Glutamatergic neuron (in vitro differentiated cells): ENCODE measurements around the gene SLC15A3. TPM values are rescaled to one million over a fixed set of nuclear protein-coding genes. Genes with fewer than 3 reads are reported as not detected.
A peak's percentile ranks its signal among the peaks of the same experiment; 100 is the strongest.
"Not testable (repeated sequence)": the region's sequence is repeated elsewhere in the genome, so short reads cannot be mapped to it uniquely, and the experiment has no call there.

Experiments
- DNase-seq: peaks from one replicate; pipeline ENCODE4 v3.0.0; 2022
- H3K27ac Mint-ChIP-seq: one replicate; pipeline ENCODE4 v1.8.0; 2020; ENCODE audit warnings: mild to moderate bottlenecking, mixed read lengths, inconsistent platforms; ENCODE audit not compliant: unreplicated experiment
- H3K27me3 Mint-ChIP-seq: one replicate; pipeline ENCODE4 v1.8.0; 2020; ENCODE audit warnings: mild to moderate bottlenecking, moderate library complexity, mixed read lengths, inconsistent platforms; ENCODE audit not compliant: unreplicated experiment
- H3K36me3 Mint-ChIP-seq: one replicate; pipeline ENCODE4 v1.8.0; 2020; ENCODE audit warnings: mild to moderate bottlenecking, mixed read lengths, inconsistent platforms; ENCODE audit not compliant: unreplicated experiment
- H3K4me1 Mint-ChIP-seq: one replicate; pipeline ENCODE4 v1.8.0; 2020; ENCODE audit warnings: mild to moderate bottlenecking, low read depth, mixed read lengths, inconsistent platforms; ENCODE audit not compliant: unreplicated experiment
- H3K4me3 Mint-ChIP-seq: one replicate; pipeline ENCODE4 v1.8.0; 2020; ENCODE audit warnings: mild to moderate bottlenecking, mixed read lengths, inconsistent platforms; ENCODE audit not compliant: unreplicated experiment
- H3K9me3 Mint-ChIP-seq: one replicate; pipeline ENCODE4 v1.8.0; 2020; ENCODE audit warnings: mild to moderate bottlenecking, moderate library complexity, mixed read lengths, inconsistent platforms; ENCODE audit not compliant: unreplicated experiment
- total RNA-seq: library from RNA; stranded (reverse); fragmentation: NEBNext Ultra II Directional; extraction: Animal tissue kit (Norgen Biotek cat#: 25700); gene quantifications from one replicate; pipeline ENCODE4 v1.2.1, GENCODE V29; 2021; ENCODE audit not compliant: unreplicated experiment
- TF ChIP-seq, protein P1 (sequence below): fragments of 200-600 bp; sonication (generic); IDR thresholded peaks from one replicate; pipeline ENCODE4 v1.5.0; 2021; ENCODE audit not compliant: partially characterized antibody, unreplicated experiment

Gene SLC15A3
- total RNA-seq, 1 donor from 2014 or later: 4.4 TPM

DNA sequence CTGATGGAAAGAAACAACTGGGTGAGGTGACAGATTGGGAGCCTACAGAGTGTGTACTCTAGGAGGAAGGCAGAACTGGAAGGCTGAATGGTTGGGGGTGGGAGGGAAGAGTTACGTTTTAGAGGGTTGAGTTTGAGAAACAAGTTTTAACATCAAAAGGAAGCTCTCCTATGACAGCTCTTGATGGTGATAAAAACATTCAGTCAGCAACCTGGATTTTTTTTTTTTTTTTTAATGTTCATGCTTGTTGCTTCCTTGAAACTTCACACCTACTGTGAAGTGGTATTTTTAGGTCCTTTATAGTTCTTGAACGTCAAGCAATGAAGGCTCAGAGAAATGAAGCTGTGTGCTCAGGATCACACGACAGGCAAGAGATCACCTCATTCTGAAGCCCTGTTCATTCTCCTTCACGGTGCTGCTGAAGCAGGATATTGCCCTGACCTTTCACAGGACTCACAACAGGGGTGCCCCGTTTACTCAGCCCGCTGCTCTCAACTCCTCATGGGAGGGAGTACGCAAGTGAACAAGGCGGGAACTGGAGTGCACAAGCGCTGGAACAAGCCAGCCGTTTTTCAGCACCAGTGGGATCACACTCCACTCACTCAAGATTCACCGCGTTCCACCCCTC, 39.6 kb downstream of the SLC15A3 start:
- no peak overlapping the region for H3K27ac Mint-ChIP-seq
- peaks cover 8% of the 10 kb centered on the region for H3K4me1 Mint-ChIP-seq
- H3K9me3 Mint-ChIP-seq: peaks cover 14% of the 10 kb centered on the region
- H3K27me3 Mint-ChIP-seq: peaks cover 14% of the 10 kb centered on the region
- TF ChIP-seq, protein P1, sequence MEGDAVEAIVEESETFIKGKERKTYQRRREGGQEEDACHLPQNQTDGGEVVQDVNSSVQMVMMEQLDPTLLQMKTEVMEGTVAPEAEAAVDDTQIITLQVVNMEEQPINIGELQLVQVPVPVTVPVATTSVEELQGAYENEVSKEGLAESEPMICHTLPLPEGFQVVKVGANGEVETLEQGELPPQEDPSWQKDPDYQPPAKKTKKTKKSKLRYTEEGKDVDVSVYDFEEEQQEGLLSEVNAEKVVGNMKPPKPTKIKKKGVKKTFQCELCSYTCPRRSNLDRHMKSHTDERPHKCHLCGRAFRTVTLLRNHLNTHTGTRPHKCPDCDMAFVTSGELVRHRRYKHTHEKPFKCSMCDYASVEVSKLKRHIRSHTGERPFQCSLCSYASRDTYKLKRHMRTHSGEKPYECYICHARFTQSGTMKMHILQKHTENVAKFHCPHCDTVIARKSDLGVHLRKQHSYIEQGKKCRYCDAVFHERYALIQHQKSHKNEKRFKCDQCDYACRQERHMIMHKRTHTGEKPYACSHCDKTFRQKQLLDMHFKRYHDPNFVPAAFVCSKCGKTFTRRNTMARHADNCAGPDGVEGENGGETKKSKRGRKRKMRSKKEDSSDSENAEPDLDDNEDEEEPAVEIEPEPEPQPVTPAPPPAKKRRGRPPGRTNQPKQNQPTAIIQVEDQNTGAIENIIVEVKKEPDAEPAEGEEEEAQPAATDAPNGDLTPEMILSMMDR: no peak
- H3K4me3 Mint-ChIP-seq: peak overlapping the region; percentile 10
- DNase-seq: no peak
- peaks cover 13% of the 10 kb centered on the region for H3K36me3 Mint-ChIP-seq

DNA sequence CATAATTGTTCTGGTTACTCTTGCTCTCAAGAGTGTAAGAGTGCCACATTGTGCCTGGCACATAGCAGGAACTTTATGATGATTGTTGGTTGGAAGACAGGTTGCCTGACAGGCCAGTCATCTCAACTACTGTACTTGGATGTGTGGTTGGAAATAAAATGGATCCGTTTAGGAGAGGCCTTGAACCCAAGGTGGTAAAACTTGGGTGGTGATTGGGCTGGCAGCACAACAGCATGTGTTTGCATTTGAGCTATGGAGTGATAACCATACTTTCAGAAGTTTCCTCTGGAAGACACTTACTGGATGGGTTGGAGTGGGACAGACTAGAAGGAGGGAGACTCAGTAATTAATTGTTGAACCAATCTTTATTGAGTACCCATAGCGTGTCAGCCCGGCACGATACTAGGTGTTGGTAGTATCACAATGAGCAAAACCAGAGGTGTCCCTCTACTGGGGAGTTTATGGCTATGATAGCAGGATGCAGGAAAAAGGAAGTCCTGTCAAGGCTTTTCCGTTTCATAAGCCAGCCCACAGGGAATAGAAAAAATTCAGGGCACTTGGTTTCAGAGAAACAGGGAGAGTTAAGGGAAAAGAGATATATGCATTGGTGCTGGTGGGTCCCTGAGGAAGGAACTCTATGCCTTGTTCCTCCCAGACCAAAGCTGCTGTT, 41.1 kb downstream of the SLC15A3 start:
- H3K9me3 Mint-ChIP-seq: peaks cover 14% of the 10 kb centered on the region
- TF ChIP-seq, protein P1: no peak
- H3K27me3 Mint-ChIP-seq: peaks cover 13% of the 10 kb centered on the region
- DNase-seq: no peak
- H3K4me1 Mint-ChIP-seq: peaks cover 10% of the 10 kb centered on the region
- no peak overlapping the region for H3K4me3 Mint-ChIP-seq
- H3K27ac Mint-ChIP-seq: no peak overlapping the region
- H3K36me3 Mint-ChIP-seq: peaks cover 13% of the 10 kb centered on the region

DNA sequence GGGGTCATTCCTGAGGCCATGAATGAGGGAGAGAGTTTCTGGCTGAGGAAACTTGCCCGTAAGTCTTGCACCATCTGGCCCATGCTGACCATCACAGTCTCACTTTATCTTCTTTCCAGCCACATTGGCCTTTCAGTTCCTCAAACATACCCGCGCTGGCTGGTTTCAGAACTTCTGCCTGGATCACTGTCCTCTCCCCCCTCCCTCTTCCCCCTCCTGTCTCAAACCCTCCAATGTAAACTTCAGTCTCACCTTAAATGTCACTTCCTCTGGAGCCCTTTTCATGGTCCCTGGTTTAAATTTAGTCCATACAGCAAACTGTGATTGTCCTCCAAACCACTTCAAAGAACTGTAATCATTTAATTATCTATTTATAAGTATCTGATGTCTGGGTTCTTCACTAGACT, 41.7 kb downstream of the SLC15A3 start:
- no peak for DNase-seq
- H3K9me3 Mint-ChIP-seq: peaks cover 12% of the 10 kb centered on the region
- peaks cover 13% of the 10 kb centered on the region for H3K36me3 Mint-ChIP-seq
- H3K27ac Mint-ChIP-seq: no peak overlapping the region
- no peak overlapping the region for H3K4me3 Mint-ChIP-seq
- H3K27me3 Mint-ChIP-seq: peaks cover 12% of the 10 kb centered on the region
- peaks cover 9% of the 10 kb centered on the region for H3K4me1 Mint-ChIP-seq
- TF ChIP-seq, protein P1: no peak

DNA sequence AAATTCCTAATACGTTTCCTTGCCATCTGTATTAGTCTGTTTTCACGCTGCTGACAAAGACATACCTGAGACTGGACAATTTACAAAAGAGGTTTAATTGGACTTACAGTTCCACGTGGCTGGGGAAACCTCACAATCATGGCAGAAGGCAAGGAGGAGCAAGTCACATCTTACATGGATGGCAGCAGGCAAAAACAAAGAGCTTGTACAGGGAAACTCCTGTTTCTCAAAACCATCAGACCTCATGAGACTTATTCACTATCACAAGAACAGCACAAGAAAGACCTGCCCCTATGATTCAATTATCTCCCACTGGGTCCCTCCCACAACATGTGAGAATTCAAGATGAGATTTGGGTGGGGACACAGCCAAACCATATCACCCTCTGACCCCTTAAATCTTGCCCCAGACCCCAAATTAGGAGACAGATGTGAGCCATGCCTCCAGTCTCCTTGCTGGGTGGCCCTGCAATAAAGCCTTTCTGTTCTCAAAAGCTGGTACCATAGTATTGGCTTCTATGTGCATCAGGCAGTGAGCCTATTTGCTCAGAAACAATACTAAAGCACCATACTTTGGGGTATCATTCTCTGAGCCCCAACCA, 42.2 kb downstream of the SLC15A3 start:
- H3K9me3 Mint-ChIP-seq, H3K4me1 Mint-ChIP-seq, H3K27ac Mint-ChIP-seq, H3K4me3 Mint-ChIP-seq, DNase-seq: not testable (repeated sequence)
- H3K36me3 Mint-ChIP-seq: peaks cover 13% of the 10 kb centered on the region
- peaks cover 12% of the 10 kb centered on the region for H3K27me3 Mint-ChIP-seq

DNA sequence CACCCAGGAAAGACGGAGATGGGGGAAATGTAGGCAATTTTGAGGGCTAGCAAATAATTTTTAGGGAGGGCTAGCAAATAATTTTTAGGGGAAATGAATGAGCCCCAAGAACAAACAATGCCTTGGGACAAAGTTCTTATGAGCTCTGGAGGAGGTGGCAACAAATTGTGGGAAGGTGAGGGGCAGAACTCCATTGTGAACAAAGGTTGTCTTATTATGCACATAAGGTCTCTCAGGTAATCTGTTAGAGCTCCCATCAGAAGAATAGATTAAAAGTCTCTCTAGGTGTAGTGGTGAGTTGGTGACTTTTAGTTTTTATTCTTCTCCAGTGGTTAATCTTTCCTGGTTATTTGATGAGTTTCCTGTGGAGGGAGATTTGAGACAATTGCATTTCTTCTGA, 43.2 kb downstream of the SLC15A3 start:
- peaks cover 4% of the 10 kb centered on the region for H3K9me3 Mint-ChIP-seq
- peaks cover 16% of the 10 kb centered on the region for H3K4me1 Mint-ChIP-seq
- no peak overlapping the region for H3K4me3 Mint-ChIP-seq
- peaks cover 10% of the 10 kb centered on the region for H3K27me3 Mint-ChIP-seq
- H3K36me3 Mint-ChIP-seq: peaks cover 13% of the 10 kb centered on the region
- TF ChIP-seq, protein P1: no peak
- H3K27ac Mint-ChIP-seq: no peak overlapping the region
- DNase-seq: no peak
